HG03175 (cell line): ENCODE results near the gene OSBPL3.

ENCODE experiments used
- ATAC-seq: cut with Tn5 transposase; IDR thresholded peaks from one replicate; pipeline ENCODE4 v1.9.1; 2021; ENCODE audit warnings: mild to moderate bottlenecking, moderate library complexity; ENCODE audit not compliant: unreplicated experiment

OSBPL3 gene

GRCh38 chr7:24868741-24869140 lies 111.2 kb downstream of the OSBPL3 start:
- no peak for ATAC-seq

GRCh38 chr7:24866004-24866615 lies 113.9 kb downstream of the OSBPL3 start:
- no peak for ATAC-seq

GRCh38 chr7:24864214-24864817 lies 115.7 kb downstream of the OSBPL3 start:
- ATAC-seq, result no peak

GRCh38 chr7:24863626-24864025 lies 116.4 kb downstream of the OSBPL3 start:
- no peak for ATAC-seq

- no peak for ATAC-seq
Observed at GRCh38 chr7:24862461-24862860, 117.5 kb downstream of the OSBPL3 start.

- no peak for ATAC-seq
Observed at GRCh38 chr7:24861336-24861735, 118.6 kb downstream of the OSBPL3 start.

GRCh38 chr7:24860611-24861010 lies 119.4 kb downstream of the OSBPL3 start:
- no peak for ATAC-seq

- ATAC-seq, result no peak
Observed at GRCh38 chr7:24858108-24858977, 121.6 kb downstream of the OSBPL3 start.

- no peak for ATAC-seq
Observed at GRCh38 chr7:24857623-24858022, 122.4 kb downstream of the OSBPL3 start.

GRCh38 chr7:24854866-24855265 lies 125.1 kb downstream of the OSBPL3 start:
- no peak for ATAC-seq

- no peak for ATAC-seq
Observed at GRCh38 chr7:24851786-24852185, 128.2 kb downstream of the OSBPL3 start.

- no peak for ATAC-seq
Observed at GRCh38 chr7:24848878-24849277, 131.1 kb downstream of the OSBPL3 start.

- ATAC-seq, result no peak
Observed at GRCh38 chr7:24847754-24848153, 132.2 kb downstream of the OSBPL3 start.

GRCh38 chr7:24843821-24844434 lies 136.1 kb downstream of the OSBPL3 start:
- no peak for ATAC-seq

- ATAC-seq, result peak; percentile 48
Observed at GRCh38 chr7:24842449-24843241, 137.3 kb downstream of the OSBPL3 start.

- no peak for ATAC-seq
Observed at GRCh38 chr7:24842029-24842428, 137.9 kb downstream of the OSBPL3 start.

GRCh38 chr7:24840563-24840962 lies 139.4 kb downstream of the OSBPL3 start:
- no peak for ATAC-seq

- peak; percentile 84 for ATAC-seq
Observed at GRCh38 chr7:24836084-24836483, 143.9 kb downstream of the OSBPL3 start.

GRCh38 chr7:24835643-24836042 lies 144.3 kb downstream of the OSBPL3 start:
- ATAC-seq, result peak; percentile 19

GRCh38 chr7:24834128-24834798 lies 145.7 kb downstream of the OSBPL3 start:
- peak; percentile 48 for ATAC-seq
